Gastrocnemius medialis (tissue), 4 donors: ENCODE results near the gene GPR15LG.

Source experiments
- CTCF ChIP-seq, 5 experiments: fragments of 450-650 bp in 3 of 5; fragments of 200-600 bp in 2 of 5; sonication (generic) in 2 of 5; IDR thresholded peaks in 4 of 5; conservative IDR thresholded peaks in 1 of 5; 1 replicate in 4 of 5; 2 replicates in 1 of 5; pipeline ENCODE4 v1.5.1; 2016 to 2019; ENCODE audit warnings: antibody characterized with exemption in 5 of 5, mild to moderate bottlenecking in 3 of 5, moderate library complexity in 3 of 5
- POLR2A ChIP-seq, 2 donors: fragments of 450-650 bp; IDR thresholded peaks; one replicate each; pipeline ENCODE4 v1.6.1; 2017; ENCODE audit warnings: antibody characterized with exemption in 2 of 2, mild to moderate bottlenecking in 2 of 2, moderate library complexity in 2 of 2

GRCh38 chr10:84185526-84186175, 12.1 kb downstream of the GPR15LG start:
- TF ChIP-seq POLR2A (IDR thresholded peaks at IDR 0.05) (no peak), CTCF (IDR thresholded peaks at IDR 0.05 in 4 of 5, conservative IDR thresholded peaks at IDR 0.05 in 1 of 5) (no peak)
